ENCODE results near the gene M1AP. TPM values are rescaled to one million over a fixed set of nuclear protein-coding genes. Genes with fewer than 3 reads are reported as not detected.

Gene M1AP
- total and polyA plus RNA-seq, 2 of the 4 experiments (the other 2 are of a cell fraction) = 0.03 TPM; not detected in 1

- no peak overlapping the region for H3K56ac ChIP-seq (ENCODE audit: extremely low read depth, insufficient read depth, low read length)
- dilution Hi-C loops (cut with HindIII; ENCODE audit: low sequenced_read_pairs, unreplicated experiment) (no loop called here), in situ Hi-C loops (cut with MboI; ENCODE audit: low sequenced_read_pairs) (loop anchor here (25.0 kb wide), 2 partner anchors 722 to 922 kb away; no protein-coding TSS in a partner anchor), intact Hi-C loops (cut with micrococcal nuclease) (loop anchor here (1.0 to 10.0 kb wide), 6 partner anchors 172 to 937 kb away; no protein-coding TSS in a partner anchor)
- no peaks in the 10 kb centered on the region for H4K20me1 ChIP-seq (ENCODE audit: insufficient read depth, low read length)
- no peaks in the 10 kb centered on the region for H3K36me3 ChIP-seq (ENCODE audit: control insufficient read depth, insufficient read depth, low read length)
- no peak overlapping the region for H2AFZ ChIP-seq (replicated peaks; ENCODE audit: low read length, poor library complexity)
- H2BK20ac ChIP-seq (ENCODE audit: low read depth, low read length) = no peak overlapping the region
- H3K4me2 ChIP-seq (ENCODE audit: low read depth, low read length) = no peak overlapping the region
- no peak overlapping the region for H3K23ac ChIP-seq (ENCODE audit: low read depth, low read length)
- peak; percentile 71 for DNase-seq
- BruUV-seq (replicated peaks) = no TSS peak
- H3K4me3 ChIP-seq (ENCODE audit: insufficient read depth, low read depth, low read length) = no peak overlapping the region
- no peak overlapping the region for H2AK5ac ChIP-seq (ENCODE audit: low read depth, low read length)
- H2BK15ac ChIP-seq (ENCODE audit: low read depth, low read length) = no peak overlapping the region
- no peaks in the 10 kb centered on the region for H3K9me3 ChIP-seq (ENCODE audit: control insufficient read depth, insufficient read depth, low read length)
- no peak overlapping the region for H2BK120ac ChIP-seq (ENCODE audit: low read depth, low read length)
- H3K14ac ChIP-seq (replicated peaks; ENCODE audit: low read depth, low read length) = no peak overlapping the region
- ATAC-seq (ENCODE audit: low read depth) = peak; percentile 93
- WGBS, 2 experiments (ENCODE audit: extremely low coverage in 2 of 2, insufficient read length in 1 of 2) = 0% methylated on average over 1 of the region's 4 CpGs; no CpG with 5 or more reads in 1 of the 2 experiments
- no peak overlapping the region for H4K5ac ChIP-seq (ENCODE audit: low read depth, low read length)
- no peaks in the 10 kb centered on the region for H3K79me1 ChIP-seq (ENCODE audit: low read depth in 1 of 2, low read length in 2 of 2)
- no peak overlapping the region for H3K18ac ChIP-seq (ENCODE audit: low read depth, low read length)
- ChIA-PET POLR2A (ENCODE audit: unreplicated experiment) (no interaction called here), CTCF (interaction anchor here (0.6 to 2.1 kb wide), 8 partner anchors 12 to 494 kb away, joined by 3 to 9 read pairs (median 3); no protein-coding TSS in a partner anchor)
- TF ChIP-seq MXI1 (IDR thresholded peaks at IDR 0.05; ENCODE audit: borderline replicate concordance, low read depth, low read length) (no peak), POLR2A (IDR thresholded peaks at IDR 0.05; ENCODE audit: low read depth, low read length) (no peak), CTCF (conservative IDR thresholded peaks at IDR 0.05; ENCODE audit: low read depth, low read length) (peak; percentile 91), CEBPB (IDR thresholded peaks at IDR 0.05; ENCODE audit: low read depth, low read length) (no peak), FOS (IDR thresholded peaks at IDR 0.05; ENCODE audit: low read depth, low read length) (no peak), RAD21 (IDR thresholded peaks at IDR 0.05; ENCODE audit: low read length) (peak; percentile 98), CHD1 (IDR thresholded peaks at IDR 0.05; ENCODE audit: low read depth, low read length) (no peak), RFX5 (IDR thresholded peaks at IDR 0.05; ENCODE audit: low read depth, low read length) (no peak), SMC3 (IDR thresholded peaks at IDR 0.05; ENCODE audit: low read depth, low read length) (peak; percentile 94), RCOR1 (IDR thresholded peaks at IDR 0.05; ENCODE audit: insufficient replicate concordance, low read length) (no peak), ELK1 (IDR thresholded peaks at IDR 0.05; ENCODE audit: borderline replicate concordance, low read depth, low read length) (no peak), USF2 (IDR thresholded peaks at IDR 0.05; ENCODE audit: low read depth, low read length) (no peak)
- no peak overlapping the region for H2AK9ac ChIP-seq (replicated peaks; ENCODE audit: low read depth, low read length, poor library complexity)
- no peak overlapping the region for H3K9ac ChIP-seq (ENCODE audit: low read depth, low read length)
- no peak overlapping the region for H3K27ac ChIP-seq (ENCODE audit: insufficient read depth, low read length)
- no peaks in the 10 kb centered on the region; the same call in 1 of the 2 replicates for H3K9me1 ChIP-seq (ENCODE audit: insufficient read depth, low read length)
- H3K4me1 ChIP-seq (ENCODE audit: control insufficient read depth, insufficient read depth, low read length) = peaks cover 9% of the 10 kb centered on the region; the same call in 1 of the 2 replicates
- no peak overlapping the region for H3K4ac ChIP-seq (ENCODE audit: low read depth, low read length)
- no peak overlapping the region for H4K8ac ChIP-seq (ENCODE audit: low read depth in 2 of 2, low read length in 2 of 2)
- peaks cover 4% of the 10 kb centered on the region; the same call in 1 of the 2 replicates for H3K27me3 ChIP-seq (ENCODE audit: control insufficient read depth, insufficient read depth, low read length)
- no peak overlapping the region for H2BK5ac ChIP-seq (ENCODE audit: low read depth, low read length, poor library complexity, severe bottlenecking)
- no peak overlapping the region for H4K91ac ChIP-seq (ENCODE audit: insufficient read depth, low read depth, low read length)
Observed at GRCh38 chr2:74690571-74690970, 42.4 kb upstream of the M1AP start.
